Adrenal gland (tissue), 5 donors: ENCODE measurements around the gene BPIFB6.

Experiments
- POLR2A ChIP-seq, 2 donors: fragments of 450-650 bp; IDR thresholded peaks; one replicate each; pipeline ENCODE4 v1.6.1; 2017; ENCODE audit warnings: antibody characterized with exemption in 2 of 2, mild to moderate bottlenecking in 2 of 2, moderate library complexity in 1 of 2
- TF ChIP-seq, protein P1 (sequence below), 6 experiments: fragments of 450-650 bp in 4 of 6; fragments of 200-600 bp in 2 of 6; sonication (generic) in 1 of 6; IDR thresholded peaks; 1 replicate in 5 of 6; 2 replicates in 1 of 6; pipeline versions ENCODE4 v1.5.1 to v1.8.0; 2016 to 2021; ENCODE audit warnings: antibody characterized with exemption in 6 of 6, mild to moderate bottlenecking in 2 of 6, moderate library complexity in 1 of 6
- donor health status: DM: no; HTN: no; CAD: no.

GRCh38 chr20:33068251-33068939 lies 36.9 kb downstream of the BPIFB6 start:
- TF ChIP-seq, protein P1, sequence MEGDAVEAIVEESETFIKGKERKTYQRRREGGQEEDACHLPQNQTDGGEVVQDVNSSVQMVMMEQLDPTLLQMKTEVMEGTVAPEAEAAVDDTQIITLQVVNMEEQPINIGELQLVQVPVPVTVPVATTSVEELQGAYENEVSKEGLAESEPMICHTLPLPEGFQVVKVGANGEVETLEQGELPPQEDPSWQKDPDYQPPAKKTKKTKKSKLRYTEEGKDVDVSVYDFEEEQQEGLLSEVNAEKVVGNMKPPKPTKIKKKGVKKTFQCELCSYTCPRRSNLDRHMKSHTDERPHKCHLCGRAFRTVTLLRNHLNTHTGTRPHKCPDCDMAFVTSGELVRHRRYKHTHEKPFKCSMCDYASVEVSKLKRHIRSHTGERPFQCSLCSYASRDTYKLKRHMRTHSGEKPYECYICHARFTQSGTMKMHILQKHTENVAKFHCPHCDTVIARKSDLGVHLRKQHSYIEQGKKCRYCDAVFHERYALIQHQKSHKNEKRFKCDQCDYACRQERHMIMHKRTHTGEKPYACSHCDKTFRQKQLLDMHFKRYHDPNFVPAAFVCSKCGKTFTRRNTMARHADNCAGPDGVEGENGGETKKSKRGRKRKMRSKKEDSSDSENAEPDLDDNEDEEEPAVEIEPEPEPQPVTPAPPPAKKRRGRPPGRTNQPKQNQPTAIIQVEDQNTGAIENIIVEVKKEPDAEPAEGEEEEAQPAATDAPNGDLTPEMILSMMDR (IDR thresholded peaks at IDR 0.05) = no peak
- TF ChIP-seq POLR2A (IDR thresholded peaks at IDR 0.05) = no peak
